Neural progenitor cell (in vitro differentiated cells): ENCODE results near the gene CRIP3. TPM values are rescaled to one million over a fixed set of nuclear protein-coding genes. Genes with fewer than 3 reads are reported as not detected.

ENCODE experiments used
- DNase-seq: peaks from one replicate; pipeline ENCODE4 v3.0.0-alpha.2; 2016; ENCODE audit warnings: low spot score
- H2AFZ ChIP-seq: fragments of 200-600 bp; sonication (generic); replicated peaks from 2 replicates; pipeline ENCODE4 v1.6.1; 2016; ENCODE audit warnings: antibody characterized with exemption
- H3F3A ChIP-seq: fragments of 200-600 bp; sonication (generic); 2 replicates; pipeline ENCODE4 v1.6.1; 2016; ENCODE audit warnings: antibody characterized with exemption, low read depth
- H3K27ac ChIP-seq: fragments of 200-600 bp; sonication (generic); 2 replicates; pipeline ENCODE4 v1.5.1; 2016; ENCODE audit warnings: mild to moderate bottlenecking
- H3K27me3 ChIP-seq: fragments of 200-600 bp; sonication (generic); 2 replicates; pipeline ENCODE4 v1.6.1; 2016; ENCODE audit warnings: mild to moderate bottlenecking, moderate library complexity
- H3K36me3 ChIP-seq: fragments of 200-600 bp; sonication (generic); 2 replicates; pipeline ENCODE4 v1.5.1; 2016
- H3K4me1 ChIP-seq: fragments of 200-600 bp; sonication (generic); 2 replicates; pipeline ENCODE4 v1.6.1; 2016; ENCODE audit warnings: mixed run types
- H3K4me2 ChIP-seq: fragments of 200-600 bp; sonication (generic); 2 replicates; pipeline ENCODE4 v1.6.1; 2016
- H3K4me3 ChIP-seq: fragments of 200-600 bp; sonication (generic); 2 replicates; pipeline ENCODE4 v1.5.1; 2016
- H3K79me2 ChIP-seq: fragments of 200-600 bp; sonication (generic); 2 replicates; pipeline ENCODE4 v1.6.1; 2016; ENCODE audit warnings: low read depth
- H3K9ac ChIP-seq: fragments of 200-600 bp; sonication (generic); 2 replicates; pipeline ENCODE4 v1.6.1; 2016
- H3K9me3 ChIP-seq: fragments of 200-600 bp; sonication (generic); 2 replicates; pipeline ENCODE4 v1.5.1; 2016; ENCODE audit warnings: low read depth
- H4K20me1 ChIP-seq: fragments of 200-600 bp; sonication (generic); 2 replicates; pipeline ENCODE4 v1.6.1; 2016; ENCODE audit warnings: low read depth
- H3K27ac Mint-ChIP-seq: 3 replicates; pipeline ENCODE4 v1.8.0; 2021; ENCODE audit warnings: mixed read lengths
- H3K27me3 Mint-ChIP-seq: 2 replicates; pipeline ENCODE4 v1.8.0; 2022; ENCODE audit warnings: low read depth, mild to moderate bottlenecking, inconsistent platforms, moderate library complexity, mixed read lengths; ENCODE audit not compliant: insufficient read depth
- H3K36me3 Mint-ChIP-seq: 3 replicates; pipeline ENCODE4 v1.8.0; 2021; ENCODE audit warnings: mixed read lengths
- H3K4me1 Mint-ChIP-seq: 3 replicates; pipeline ENCODE4 v1.8.0; 2021; ENCODE audit warnings: mixed read lengths
- H3K4me3 Mint-ChIP-seq: 3 replicates; pipeline ENCODE4 v1.8.0; 2021; ENCODE audit warnings: mild to moderate bottlenecking, moderate library complexity, mixed read lengths
- H3K9me3 Mint-ChIP-seq: 3 replicates; pipeline ENCODE4 v1.8.0; 2020; ENCODE audit warnings: mixed read lengths
- EZH2 ChIP-seq: fragments of 200-600 bp; sonication (generic); IDR thresholded peaks from 2 replicates; pipeline ENCODE4 v1.6.1; 2017; ENCODE audit warnings: antibody characterized with exemption, mild to moderate bottlenecking, moderate library complexity
- EZH2phosphoT487 ChIP-seq: fragments of 200-600 bp; sonication (generic); IDR thresholded peaks from 2 replicates; pipeline ENCODE4 v1.6.1; 2017; ENCODE audit warnings: antibody characterized with exemption
- total RNA-seq: library from RNA; depleted of rRNA; stranded (reverse); fragments of >200 nt; gene quantifications from 2 replicates; pipeline ENCODE4 v1.2.3, GENCODE V29; 2015; ENCODE audit warnings: low replicate concordance
- TF ChIP-seq, protein P1 (sequence below): fragments of 200-600 bp; sonication (generic); IDR thresholded peaks from 2 replicates; pipeline ENCODE4 v1.5.1; 2017; ENCODE audit warnings: antibody characterized with exemption, mild to moderate bottlenecking

Gene CRIP3
- total RNA-seq, 1 donor from 2014 or later, result 21.3 TPM

DNA sequence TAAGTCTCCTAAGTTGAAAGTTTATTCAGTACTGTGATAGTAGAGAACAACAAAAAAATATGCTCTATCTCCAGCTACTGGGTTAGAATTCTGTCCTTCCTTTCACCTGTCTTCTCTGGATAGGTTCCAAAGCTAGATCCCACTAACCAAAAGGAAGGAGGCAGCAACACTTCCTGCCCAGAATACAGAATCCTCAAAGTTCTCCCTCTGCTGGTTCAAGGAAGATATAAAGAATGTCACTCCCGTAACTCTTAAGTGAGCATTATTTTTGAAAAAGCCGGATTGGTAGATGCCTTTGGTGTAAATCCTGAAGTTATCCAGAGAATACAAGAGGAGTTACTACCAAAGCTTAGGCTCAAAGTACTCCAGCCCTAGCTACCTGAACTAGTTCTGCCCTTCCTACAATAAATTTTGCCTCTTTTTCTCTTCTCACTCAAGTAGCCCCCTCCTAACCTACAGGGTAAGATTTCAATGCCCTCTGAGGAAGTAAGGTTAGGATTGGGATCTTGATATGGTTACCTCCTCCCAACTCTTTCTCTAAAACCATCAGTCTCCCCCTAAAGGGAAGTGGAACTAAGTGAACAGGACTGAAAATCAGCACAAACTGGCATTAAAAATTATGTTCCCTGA, 26.0 kb upstream of the CRIP3 start:
- no peak overlapping the region for H3K9ac ChIP-seq
- H3K36me3 ChIP-seq, result no peaks in the 10 kb centered on the region
- H3K27me3 ChIP-seq, result no peaks in the 10 kb centered on the region
- H3K4me2 ChIP-seq, result no peak overlapping the region
- no peaks in the 10 kb centered on the region for H3K27me3 Mint-ChIP-seq
- H3K79me2 ChIP-seq, result no peaks in the 10 kb centered on the region
- TF ChIP-seq, protein P1, sequence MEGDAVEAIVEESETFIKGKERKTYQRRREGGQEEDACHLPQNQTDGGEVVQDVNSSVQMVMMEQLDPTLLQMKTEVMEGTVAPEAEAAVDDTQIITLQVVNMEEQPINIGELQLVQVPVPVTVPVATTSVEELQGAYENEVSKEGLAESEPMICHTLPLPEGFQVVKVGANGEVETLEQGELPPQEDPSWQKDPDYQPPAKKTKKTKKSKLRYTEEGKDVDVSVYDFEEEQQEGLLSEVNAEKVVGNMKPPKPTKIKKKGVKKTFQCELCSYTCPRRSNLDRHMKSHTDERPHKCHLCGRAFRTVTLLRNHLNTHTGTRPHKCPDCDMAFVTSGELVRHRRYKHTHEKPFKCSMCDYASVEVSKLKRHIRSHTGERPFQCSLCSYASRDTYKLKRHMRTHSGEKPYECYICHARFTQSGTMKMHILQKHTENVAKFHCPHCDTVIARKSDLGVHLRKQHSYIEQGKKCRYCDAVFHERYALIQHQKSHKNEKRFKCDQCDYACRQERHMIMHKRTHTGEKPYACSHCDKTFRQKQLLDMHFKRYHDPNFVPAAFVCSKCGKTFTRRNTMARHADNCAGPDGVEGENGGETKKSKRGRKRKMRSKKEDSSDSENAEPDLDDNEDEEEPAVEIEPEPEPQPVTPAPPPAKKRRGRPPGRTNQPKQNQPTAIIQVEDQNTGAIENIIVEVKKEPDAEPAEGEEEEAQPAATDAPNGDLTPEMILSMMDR, result peak; percentile 77
- no peak for TF ChIP-seq EZH2phosphoT487
- peak; percentile 73 for DNase-seq
- H3K4me1 ChIP-seq, result no peaks in the 10 kb centered on the region
- H3K36me3 Mint-ChIP-seq, result peaks cover 17% of the 10 kb centered on the region
- no peaks in the 10 kb centered on the region for H3K9me3 ChIP-seq
- no peaks in the 10 kb centered on the region for H3K9me3 Mint-ChIP-seq
- no peaks in the 10 kb centered on the region for H3K4me1 Mint-ChIP-seq
- H4K20me1 ChIP-seq, result peaks cover 6% of the 10 kb centered on the region
- H3K4me3 ChIP-seq, result no peak overlapping the region
- no peak overlapping the region for H3K4me3 Mint-ChIP-seq
- H3F3A ChIP-seq, result peaks cover 10% of the 10 kb centered on the region
- no peak overlapping the region for H2AFZ ChIP-seq
- no peak overlapping the region for H3K27ac Mint-ChIP-seq
- H3K27ac ChIP-seq, result peak overlapping the region; percentile 18

DNA sequence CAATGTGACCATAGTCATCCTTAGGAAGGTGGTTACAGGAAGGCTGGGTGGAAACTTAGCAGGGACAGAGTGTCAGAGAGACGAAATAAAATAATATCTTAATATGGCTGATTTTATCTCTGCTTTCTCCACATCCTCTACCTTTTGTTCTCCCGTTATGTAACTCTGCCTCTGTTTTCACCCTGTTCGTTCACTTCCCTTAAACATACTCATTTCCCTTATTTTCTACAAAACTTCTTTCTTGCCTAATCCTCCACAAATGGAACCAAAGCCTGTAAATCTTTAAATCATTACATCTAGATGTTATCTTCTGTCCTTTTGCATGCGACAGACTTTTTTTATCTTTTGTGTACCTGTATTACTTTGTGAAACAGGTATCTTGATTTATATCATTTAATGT, 23.3 kb upstream of the CRIP3 start:
- Histone ChIP-seq H3K9me3 (no peaks in the 10 kb centered on the region), H2AFZ (no peak overlapping the region), H3K27ac (no peak overlapping the region), H3K27me3 (no peaks in the 10 kb centered on the region), H3K36me3 (no peaks in the 10 kb centered on the region), H3K4me2 (no peak overlapping the region), H3K4me1 (no peaks in the 10 kb centered on the region), H3F3A (peaks cover 10% of the 10 kb centered on the region), H3K4me3 (no peak overlapping the region), H3K79me2 (no peaks in the 10 kb centered on the region), H3K9ac (no peak overlapping the region), H4K20me1 (peaks cover 6% of the 10 kb centered on the region)
- Mint-ChIP-seq H3K4me3 (no peak overlapping the region), H3K9me3 (no peaks in the 10 kb centered on the region), H3K27ac (no peak overlapping the region), H3K36me3 (peaks cover 1% of the 10 kb centered on the region), H3K27me3 (peaks cover 2% of the 10 kb centered on the region), H3K4me1 (no peaks in the 10 kb centered on the region)
- TF ChIP-seq EZH2phosphoT487, result no peak
- TF ChIP-seq EZH2, result no peak
- TF ChIP-seq, protein P1, result no peak
- no peak for DNase-seq

DNA sequence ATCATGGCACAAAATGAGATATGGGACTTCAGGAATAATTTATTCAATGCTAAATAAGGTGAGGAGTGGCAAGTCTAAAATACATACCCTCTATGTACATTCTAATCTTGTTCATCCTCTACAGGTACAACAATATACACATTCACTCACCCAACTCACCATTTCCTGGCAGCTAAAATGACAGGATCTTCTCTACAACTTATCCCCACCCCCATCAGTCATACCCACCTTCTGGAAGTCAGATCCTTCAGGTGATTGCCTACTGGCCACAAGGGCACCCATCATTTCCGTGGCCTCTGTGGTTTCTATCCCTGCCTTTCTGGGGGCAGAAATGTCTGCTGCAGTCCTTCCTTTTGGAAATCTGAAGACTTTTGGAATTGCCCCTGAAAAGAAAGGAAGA, 22.8 kb upstream of the CRIP3 start:
- H3K9me3 ChIP-seq, result no peaks in the 10 kb centered on the region
- H3K4me3 Mint-ChIP-seq, result no peak overlapping the region
- no peak overlapping the region for H3K27ac ChIP-seq
- H4K20me1 ChIP-seq, result peaks cover 6% of the 10 kb centered on the region
- no peak overlapping the region for H3K4me3 ChIP-seq
- no peaks in the 10 kb centered on the region for H3K4me1 Mint-ChIP-seq
- no peak overlapping the region for H3K4me2 ChIP-seq
- DNase-seq, result no peak
- no peaks in the 10 kb centered on the region for H3K36me3 ChIP-seq
- peaks cover 10% of the 10 kb centered on the region for H3F3A ChIP-seq
- TF ChIP-seq EZH2 (no peak), EZH2phosphoT487 (no peak)
- H3K27me3 Mint-ChIP-seq, result peaks cover 2% of the 10 kb centered on the region
- no peak overlapping the region for H2AFZ ChIP-seq
- no peaks in the 10 kb centered on the region for H3K9me3 Mint-ChIP-seq
- H3K36me3 Mint-ChIP-seq, result no peaks in the 10 kb centered on the region
- no peaks in the 10 kb centered on the region for H3K79me2 ChIP-seq
- no peak overlapping the region for H3K27ac Mint-ChIP-seq
- no peaks in the 10 kb centered on the region for H3K27me3 ChIP-seq
- H3K9ac ChIP-seq, result no peak overlapping the region
- H3K4me1 ChIP-seq, result no peaks in the 10 kb centered on the region

DNA sequence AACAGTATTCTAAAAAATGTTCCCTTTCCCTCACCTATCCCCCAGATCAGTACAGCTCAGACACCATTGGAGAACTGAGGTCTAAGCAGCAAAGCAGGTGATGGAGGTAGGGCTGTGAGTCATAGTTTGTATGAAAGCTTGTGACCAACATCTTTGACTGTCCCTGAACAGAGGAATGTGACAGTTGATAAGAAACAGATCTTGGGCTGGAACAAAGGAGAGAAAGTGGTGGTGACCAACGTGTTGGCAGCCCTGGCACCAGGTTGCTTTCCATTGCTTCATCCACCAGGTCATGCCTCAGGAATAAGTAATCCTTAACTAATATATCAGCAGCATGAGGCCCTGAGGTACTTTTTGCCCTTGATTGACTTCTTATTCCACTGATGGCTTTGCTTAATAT, 19.9 kb upstream of the CRIP3 start:
- TF ChIP-seq EZH2phosphoT487 (no peak), EZH2 (no peak)
- TF ChIP-seq, protein P1, result no peak
- H3K4me1 ChIP-seq, result no peaks in the 10 kb centered on the region
- no peak overlapping the region for H3K4me2 ChIP-seq
- H2AFZ ChIP-seq, result no peak overlapping the region
- H3K4me3 ChIP-seq, result no peak overlapping the region
- H3K36me3 ChIP-seq, result no peaks in the 10 kb centered on the region
- H3K27ac Mint-ChIP-seq, result no peak overlapping the region
- no peaks in the 10 kb centered on the region for H3K27me3 ChIP-seq
- H3K4me1 Mint-ChIP-seq, result no peaks in the 10 kb centered on the region
- no peaks in the 10 kb centered on the region for H4K20me1 ChIP-seq
- H3K27ac ChIP-seq, result no peak overlapping the region
- H3K36me3 Mint-ChIP-seq, result no peaks in the 10 kb centered on the region
- H3K9ac ChIP-seq, result no peak overlapping the region
- DNase-seq, result no peak
- H3K79me2 ChIP-seq, result no peaks in the 10 kb centered on the region
- peaks cover 2% of the 10 kb centered on the region for H3K27me3 Mint-ChIP-seq
- no peaks in the 10 kb centered on the region for H3K9me3 ChIP-seq
- H3F3A ChIP-seq, result no peaks in the 10 kb centered on the region
- H3K9me3 Mint-ChIP-seq, result no peaks in the 10 kb centered on the region
- no peak overlapping the region for H3K4me3 Mint-ChIP-seq
